GM06990 (cell line): ENCODE measurements around the gene NTRK3.

ENCODE experiments used
- DNase-seq: peaks from one replicate; pipeline ENCODE4 v3.0.0-alpha.2; 2011; ENCODE audit not compliant: insufficient read length; ENCODE audit errors: extremely low read depth
- H3K27me3 ChIP-seq: replicated peaks from 2 replicates; pipeline ENCODE4 v1.6.0; 2011; ENCODE audit warnings: low read length; ENCODE audit not compliant: control insufficient read depth, insufficient read depth
- H3K36me3 ChIP-seq: 2 replicates; pipeline ENCODE4 v1.5.1; 2011; ENCODE audit warnings: low read length; ENCODE audit not compliant: control insufficient read depth, insufficient read depth
- H3K4me3 ChIP-seq: replicated peaks from 2 replicates; pipeline ENCODE4 v1.5.1; 2011; ENCODE audit warnings: low read depth, mild to moderate bottlenecking, control low read depth, low read length
- TF ChIP-seq, protein P1 (sequence below): IDR thresholded peaks from 2 replicates; pipeline ENCODE4 v1.5.1; 2011; ENCODE audit warnings: low read length, control low read depth, mild to moderate bottlenecking, inconsistent platforms; ENCODE audit not compliant: insufficient read depth, poor library complexity, severe bottlenecking

Gene NTRK3

DNA sequence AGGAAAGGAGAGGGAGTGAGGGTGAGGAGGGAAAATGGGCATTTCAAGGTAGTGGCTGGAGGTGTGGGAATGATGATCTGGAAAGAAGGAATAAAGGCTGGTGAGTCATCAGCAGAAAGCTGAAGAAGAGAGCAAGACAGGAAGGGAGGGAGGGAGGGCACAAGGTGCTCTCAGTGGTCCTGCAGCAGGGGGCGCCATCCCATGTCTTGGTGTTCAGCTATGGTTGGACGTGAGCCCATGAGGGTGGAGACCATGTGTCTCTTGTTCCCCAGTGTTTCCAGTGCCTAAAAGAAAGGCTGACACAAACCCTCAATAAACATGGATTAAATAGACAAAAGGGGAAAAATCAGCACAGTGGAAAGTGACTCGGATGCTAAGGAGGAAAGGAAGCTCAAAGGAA lies 228.5 kb downstream of the NTRK3 start:
- DNase-seq, result no peak
- Histone ChIP-seq H3K4me3 (no peak overlapping the region), H3K36me3 (no peaks in the 10 kb centered on the region), H3K27me3 (no peaks in the 10 kb centered on the region)
- TF ChIP-seq, protein P1, sequence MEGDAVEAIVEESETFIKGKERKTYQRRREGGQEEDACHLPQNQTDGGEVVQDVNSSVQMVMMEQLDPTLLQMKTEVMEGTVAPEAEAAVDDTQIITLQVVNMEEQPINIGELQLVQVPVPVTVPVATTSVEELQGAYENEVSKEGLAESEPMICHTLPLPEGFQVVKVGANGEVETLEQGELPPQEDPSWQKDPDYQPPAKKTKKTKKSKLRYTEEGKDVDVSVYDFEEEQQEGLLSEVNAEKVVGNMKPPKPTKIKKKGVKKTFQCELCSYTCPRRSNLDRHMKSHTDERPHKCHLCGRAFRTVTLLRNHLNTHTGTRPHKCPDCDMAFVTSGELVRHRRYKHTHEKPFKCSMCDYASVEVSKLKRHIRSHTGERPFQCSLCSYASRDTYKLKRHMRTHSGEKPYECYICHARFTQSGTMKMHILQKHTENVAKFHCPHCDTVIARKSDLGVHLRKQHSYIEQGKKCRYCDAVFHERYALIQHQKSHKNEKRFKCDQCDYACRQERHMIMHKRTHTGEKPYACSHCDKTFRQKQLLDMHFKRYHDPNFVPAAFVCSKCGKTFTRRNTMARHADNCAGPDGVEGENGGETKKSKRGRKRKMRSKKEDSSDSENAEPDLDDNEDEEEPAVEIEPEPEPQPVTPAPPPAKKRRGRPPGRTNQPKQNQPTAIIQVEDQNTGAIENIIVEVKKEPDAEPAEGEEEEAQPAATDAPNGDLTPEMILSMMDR, result peak; percentile 7

DNA sequence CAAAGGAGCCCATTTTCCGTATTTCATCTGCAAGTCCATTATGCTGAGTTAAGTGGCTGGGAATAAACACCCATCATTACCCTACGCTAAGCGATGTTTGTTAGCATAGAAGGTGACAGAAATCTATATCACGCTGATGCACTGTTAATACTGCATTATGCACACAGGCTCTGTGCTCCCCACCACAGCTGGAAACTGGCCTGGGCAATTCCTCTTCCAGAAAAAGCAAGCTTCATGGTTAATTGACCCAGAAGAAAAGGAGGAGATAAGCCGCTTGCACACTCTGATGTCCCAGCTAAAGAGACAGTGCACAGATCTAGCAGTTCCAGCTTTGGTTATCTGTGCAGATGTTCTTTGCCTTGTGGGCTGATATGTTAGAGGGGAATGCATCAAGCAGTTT lies 232.6 kb downstream of the NTRK3 start:
- H3K27me3 ChIP-seq, result no peaks in the 10 kb centered on the region
- DNase-seq, result no peak

DNA sequence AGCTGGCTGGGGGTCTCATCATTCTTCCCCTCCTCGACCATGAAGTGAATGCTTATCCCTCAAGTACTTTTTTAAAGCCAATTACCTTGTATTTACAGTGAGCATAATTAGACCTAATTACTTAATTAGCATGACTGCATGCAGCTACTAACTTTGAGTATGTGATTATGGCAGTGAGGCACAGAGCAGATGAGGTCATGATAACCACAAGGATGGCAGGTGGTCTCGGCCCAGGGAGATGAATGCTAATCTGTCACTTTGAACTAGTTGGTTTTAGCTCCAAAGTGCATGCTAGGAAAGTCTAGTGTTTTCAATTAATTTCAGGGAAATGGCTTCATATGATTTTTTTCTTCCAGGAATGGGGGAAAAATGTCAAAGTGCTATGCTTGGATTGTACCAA lies 233.8 kb downstream of the NTRK3 start:
- H3K36me3 ChIP-seq, result no peaks in the 10 kb centered on the region
- H3K27me3 ChIP-seq, result no peaks in the 10 kb centered on the region
- no peak for DNase-seq
- TF ChIP-seq, protein P1, result no peak
- H3K4me3 ChIP-seq, result no peak overlapping the region

More for the DNA sequence above, 232.6 kb downstream of the NTRK3 start:
- no peak overlapping the region for H3K4me3 ChIP-seq
- H3K36me3 ChIP-seq, result no peaks in the 10 kb centered on the region
- TF ChIP-seq, protein P1, result no peak

DNA sequence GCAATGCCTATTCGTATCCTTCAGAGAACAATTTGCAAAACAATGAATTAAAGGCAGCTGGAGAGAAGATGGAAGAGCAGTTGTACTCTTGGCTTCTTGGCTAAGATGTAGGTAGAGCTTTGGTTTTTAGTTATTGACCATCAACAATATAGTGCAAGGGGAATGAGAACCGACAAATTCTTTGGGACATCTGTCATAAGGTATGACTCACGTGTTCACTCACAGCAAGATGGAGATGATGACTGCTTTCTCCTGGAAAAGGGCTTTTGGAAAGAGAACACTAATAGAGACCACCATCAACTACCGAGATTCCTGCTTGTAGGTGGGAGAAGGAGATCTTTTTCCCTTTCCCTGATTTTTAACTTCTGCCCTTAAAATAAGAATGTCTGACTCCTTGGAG lies 234.9 kb downstream of the NTRK3 start:
- Histone ChIP-seq H3K4me3 (no peak overlapping the region), H3K27me3 (no peaks in the 10 kb centered on the region), H3K36me3 (no peaks in the 10 kb centered on the region)
- no peak for DNase-seq
- TF ChIP-seq, protein P1, result no peak

DNA sequence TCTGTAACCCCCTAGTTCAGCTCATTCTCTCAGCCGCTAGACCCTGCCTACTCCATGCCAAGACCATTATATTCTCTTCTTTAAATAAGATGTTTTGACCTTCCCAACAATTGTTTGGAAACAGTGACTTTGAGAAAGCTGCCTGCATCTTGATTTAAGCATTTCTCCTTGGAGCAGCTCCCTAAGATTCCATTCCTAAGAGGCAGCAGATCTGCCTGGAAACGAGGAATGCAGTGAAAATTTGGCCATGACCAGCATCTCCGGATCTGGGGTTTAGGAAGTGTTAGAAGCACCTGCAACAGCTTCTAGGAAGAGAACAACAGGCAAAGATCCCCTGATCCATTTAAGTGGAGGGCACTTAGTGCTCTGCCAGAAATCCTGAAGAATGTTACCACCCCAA lies 235.7 kb downstream of the NTRK3 start:
- TF ChIP-seq, protein P1, result no peak
- H3K36me3 ChIP-seq, result no peaks in the 10 kb centered on the region
- no peak overlapping the region for H3K4me3 ChIP-seq
- no peaks in the 10 kb centered on the region for H3K27me3 ChIP-seq
- DNase-seq, result no peak

DNA sequence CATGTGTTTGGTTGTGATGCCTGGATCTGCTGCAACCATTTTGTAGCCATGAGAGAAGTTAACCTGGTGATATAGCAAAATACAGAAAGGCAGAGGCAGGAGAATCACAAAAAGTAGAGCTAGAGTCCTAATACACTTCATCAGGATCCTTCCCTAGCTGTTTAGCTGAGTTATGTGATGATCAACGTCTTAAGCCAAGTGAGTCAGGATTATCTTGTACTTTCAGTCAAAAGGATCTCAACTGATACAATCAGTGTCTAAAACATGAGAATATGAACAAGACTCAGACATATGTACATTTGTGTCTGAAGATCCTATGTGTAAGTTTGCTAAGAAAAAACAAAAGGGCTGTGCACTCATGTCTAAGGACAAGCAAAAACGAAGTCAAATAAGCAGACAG lies 236.9 kb downstream of the NTRK3 start:
- Histone ChIP-seq H3K4me3 (no peak overlapping the region), H3K36me3 (no peaks in the 10 kb centered on the region), H3K27me3 (no peaks in the 10 kb centered on the region)
- TF ChIP-seq, protein P1, result no peak
- DNase-seq, result no peak
